GM06990 (cell line): ENCODE results near the gene POR.

Experiments used
- DNase-seq: peaks from one replicate; pipeline ENCODE4 v3.0.0-alpha.2; 2011; ENCODE audit not compliant: insufficient read length; ENCODE audit errors: extremely low read depth
- H3K27me3 ChIP-seq: replicated peaks from 2 replicates; pipeline ENCODE4 v1.6.0; 2011; ENCODE audit warnings: low read length; ENCODE audit not compliant: control insufficient read depth, insufficient read depth
- H3K36me3 ChIP-seq: 2 replicates; pipeline ENCODE4 v1.5.1; 2011; ENCODE audit warnings: low read length; ENCODE audit not compliant: control insufficient read depth, insufficient read depth
- H3K4me3 ChIP-seq: replicated peaks from 2 replicates; pipeline ENCODE4 v1.5.1; 2011; ENCODE audit warnings: low read depth, mild to moderate bottlenecking, control low read depth, low read length
- CTCF ChIP-seq: IDR thresholded peaks from 2 replicates; pipeline ENCODE4 v1.5.1; 2011; ENCODE audit warnings: low read length, control low read depth, mild to moderate bottlenecking, inconsistent platforms; ENCODE audit not compliant: insufficient read depth, poor library complexity, severe bottlenecking

POR gene

DNA sequence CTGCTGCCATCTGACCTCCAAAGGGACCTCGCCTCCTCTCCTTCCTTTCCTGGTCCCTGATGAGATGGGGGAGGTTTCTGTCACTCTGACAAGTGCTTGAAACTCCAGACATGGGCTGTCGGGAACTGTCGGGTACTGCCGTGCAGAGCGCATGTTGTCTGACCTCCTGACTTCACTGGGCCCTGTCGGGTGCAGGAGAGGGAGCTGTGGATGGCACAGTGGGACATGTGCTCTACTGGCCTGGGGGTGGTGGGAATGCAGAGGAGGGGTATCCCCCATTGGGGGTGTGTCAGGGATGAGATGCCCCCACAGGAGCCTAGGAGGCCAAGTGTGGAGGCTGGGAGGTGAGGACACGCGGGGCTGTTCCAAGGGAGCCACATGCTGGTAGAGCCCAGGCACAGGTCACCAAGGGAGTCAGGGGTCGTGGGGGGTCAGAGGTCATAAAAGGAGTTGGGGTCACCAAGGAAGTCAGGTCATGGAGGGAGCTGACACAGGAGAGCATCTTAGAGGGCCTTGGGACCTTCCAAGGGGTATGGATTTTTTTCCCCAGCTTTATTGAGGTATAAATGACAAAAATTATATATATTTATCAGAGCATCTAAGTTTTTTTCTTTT lies 48.5 kb downstream of the POR start:
- no peaks in the 10 kb centered on the region for H3K27me3 ChIP-seq
- no peak overlapping the region for H3K4me3 ChIP-seq
- peaks cover 5% of the 10 kb centered on the region for H3K36me3 ChIP-seq
- TF ChIP-seq CTCF = no peak
- DNase-seq = no peak

DNA sequence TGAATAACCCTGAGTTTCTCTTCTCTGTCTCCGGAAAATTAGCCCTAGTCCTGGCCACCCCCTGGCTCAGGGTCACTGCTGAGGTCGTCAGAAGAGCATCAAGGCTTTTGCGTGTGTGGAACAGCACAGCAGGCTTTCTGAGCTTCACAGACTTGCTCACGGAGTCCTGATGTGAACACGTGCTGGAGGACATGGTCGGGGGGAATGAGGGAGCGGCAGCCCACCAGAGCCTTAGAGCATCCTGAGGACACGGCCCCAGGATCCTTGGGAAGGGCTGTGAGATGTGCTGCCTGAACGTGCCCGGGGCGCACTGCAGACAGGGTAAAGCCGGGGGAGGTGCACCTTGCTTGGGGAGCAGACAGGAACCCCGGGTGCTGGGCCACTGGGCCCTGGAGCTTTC lies 50.7 kb downstream of the POR start:
- no peak for TF ChIP-seq CTCF
- DNase-seq = no peak

DNA sequence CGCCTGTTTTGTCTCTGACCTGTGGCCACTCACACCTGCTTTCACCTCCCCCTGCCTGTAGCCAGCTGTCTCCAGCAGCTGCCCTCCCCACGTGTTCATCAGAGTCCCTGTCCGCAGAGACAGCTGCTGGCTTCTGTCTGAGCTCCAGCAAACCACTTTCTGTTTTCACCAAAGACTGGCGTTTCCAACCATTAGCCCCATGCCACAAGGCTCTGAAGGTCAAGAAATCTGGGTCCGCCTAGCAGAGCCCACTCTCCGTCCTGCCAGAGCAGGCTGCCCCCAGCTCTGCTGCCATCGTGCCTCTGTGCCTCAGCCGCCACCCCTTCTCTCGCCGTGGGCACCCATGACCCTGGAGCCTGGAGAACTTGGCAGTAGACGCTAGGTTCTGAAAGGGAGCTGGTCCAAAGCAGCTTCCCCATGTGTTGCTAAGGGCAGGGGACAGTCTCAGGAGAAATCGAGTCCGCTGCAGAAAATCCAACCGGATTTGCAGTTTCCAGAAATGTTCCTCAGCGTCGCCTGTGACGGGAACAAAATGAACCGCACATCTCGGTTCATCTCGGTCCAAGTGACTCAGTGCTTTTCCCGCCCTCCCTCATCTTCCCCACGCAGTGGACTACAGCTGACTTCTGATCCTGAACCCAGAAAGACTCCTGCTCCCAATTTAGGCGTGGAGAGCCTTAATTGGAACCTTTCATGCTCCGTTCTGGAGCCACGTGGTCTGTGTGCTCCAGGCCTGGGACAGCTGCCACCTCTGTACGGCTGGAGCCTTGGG lies 51.4 kb downstream of the POR start:
- no peak overlapping the region for H3K4me3 ChIP-seq
- DNase-seq = no peak
- no peaks in the 10 kb centered on the region for H3K27me3 ChIP-seq
- peaks cover 5% of the 10 kb centered on the region for H3K36me3 ChIP-seq
- no peak for TF ChIP-seq CTCF

More for the DNA sequence above, 50.7 kb downstream of the POR start:
- Histone ChIP-seq H3K27me3 (no peaks in the 10 kb centered on the region), H3K36me3 (peaks cover 5% of the 10 kb centered on the region), H3K4me3 (no peak overlapping the region)

GRCh38 chr7:75967055-75967454 lies 52.1 kb downstream of the POR start:
- no peak for TF ChIP-seq CTCF
- peaks cover 5% of the 10 kb centered on the region for H3K36me3 ChIP-seq
- DNase-seq = no peak
- no peak overlapping the region for H3K4me3 ChIP-seq
- H3K27me3 ChIP-seq = no peaks in the 10 kb centered on the region

GRCh38 chr7:75967487-75967997 lies 52.6 kb downstream of the POR start:
- H3K27me3 ChIP-seq = no peaks in the 10 kb centered on the region
- DNase-seq = no peak
- no peak for TF ChIP-seq CTCF
- H3K4me3 ChIP-seq = no peak overlapping the region
- H3K36me3 ChIP-seq = peaks cover 5% of the 10 kb centered on the region

DNA sequence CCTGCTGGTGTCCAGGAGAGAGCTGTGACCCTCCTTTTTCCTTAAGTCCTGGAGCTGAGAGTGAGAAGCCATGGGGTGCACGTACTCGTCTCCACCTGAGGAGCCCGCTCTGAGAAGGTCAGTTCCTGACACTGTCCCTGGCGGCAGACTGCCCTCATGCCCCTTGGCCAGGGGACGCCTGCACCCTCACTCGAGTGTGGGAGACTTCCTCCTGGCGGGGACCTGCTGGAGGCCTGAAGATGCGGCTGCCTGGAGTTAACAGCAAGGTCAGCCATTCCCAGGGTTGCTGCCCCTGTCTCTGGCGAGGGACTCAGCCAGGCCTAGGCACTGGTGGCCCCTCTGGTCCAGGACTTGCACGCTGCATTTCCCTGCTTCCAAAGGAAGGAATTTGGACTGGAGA lies 53.1 kb downstream of the POR start:
- no peak for TF ChIP-seq CTCF
- DNase-seq = no peak
- H3K36me3 ChIP-seq = peaks cover 5% of the 10 kb centered on the region
- no peaks in the 10 kb centered on the region for H3K27me3 ChIP-seq
- no peak overlapping the region for H3K4me3 ChIP-seq
